Stimulated activated CD4-positive, alpha-beta T cell treated with anti-CD3 and anti-CD28 coated beads, Interleukin-12 subunit alpha, Interleukin-12 subunit beta, amount 100 ng/mL, for 48 hours (primary cell): ENCODE results near the gene PIEZO1.
"Not testable (repeated sequence)": the region's sequence is repeated elsewhere in the genome, so short reads cannot be mapped to it uniquely, and the experiment has no call there.

Experiments used
- DNase-seq, 3 donors: peaks; one replicate each; pipeline ENCODE4 v3.0.0-alpha.2; 2020; ENCODE audit warnings: low read depth in 2 of 3, low spot score in 1 of 3

Gene PIEZO1

DNA sequence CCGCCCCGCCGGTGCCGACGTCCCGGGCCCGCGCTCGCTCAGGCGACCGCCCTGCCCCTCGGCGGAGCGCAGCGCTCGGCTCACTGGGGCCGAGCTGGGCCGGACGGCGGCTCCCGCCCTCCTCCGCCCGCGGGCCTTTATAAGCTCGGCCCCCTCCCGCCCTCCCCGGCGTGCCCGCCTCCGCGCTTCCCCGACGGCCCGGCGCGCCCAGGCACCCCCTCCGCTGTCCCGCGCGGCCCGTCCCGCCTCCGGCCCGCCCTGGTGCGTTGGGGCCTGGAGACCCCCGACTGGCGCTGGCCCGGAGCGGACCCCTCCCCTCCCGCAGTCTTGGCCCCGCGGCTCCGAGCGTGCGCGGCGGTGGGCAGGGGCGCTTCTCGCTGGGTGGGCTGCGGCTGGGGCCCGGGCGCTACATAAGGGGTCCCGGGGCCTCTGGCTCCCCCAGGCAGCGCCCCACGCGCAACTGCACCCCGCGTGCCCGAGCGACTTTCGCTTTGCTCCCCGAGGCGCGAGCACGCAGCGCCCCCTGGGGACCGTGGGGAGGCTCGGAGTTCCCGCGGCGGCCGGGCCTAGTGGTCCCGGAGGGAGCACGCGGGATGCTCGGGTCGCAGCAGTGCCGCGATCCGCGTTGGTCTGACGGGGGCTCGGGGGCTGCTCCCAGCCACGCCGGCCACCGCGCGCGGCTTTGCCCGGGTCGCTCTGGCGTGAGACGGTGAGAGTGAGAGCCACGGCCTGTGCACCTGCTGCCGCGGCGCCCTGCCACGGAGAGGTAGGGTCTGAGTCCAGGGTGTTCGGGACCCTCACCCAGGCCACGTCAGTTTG is at the start of gene PIEZO1:
TSS of gene PIEZO1 (minus strand) at position 115 of the 819 bp plus-strand sequence. CDS start 256 bp downstream, outside the sequence.
- peak in 1 of 3 donors; percentile 67 for DNase-seq

GRCh38 chr16:88834670-88835069 is 49.6 kb upstream of the PIEZO1 start:
- DNase-seq = no peak

GRCh38 chr16:88833086-88833485 is 48.1 kb upstream of the PIEZO1 start:
- no peak for DNase-seq

GRCh38 chr16:88831838-88832237 is 46.8 kb upstream of the PIEZO1 start:
- DNase-seq = no peak

DNA sequence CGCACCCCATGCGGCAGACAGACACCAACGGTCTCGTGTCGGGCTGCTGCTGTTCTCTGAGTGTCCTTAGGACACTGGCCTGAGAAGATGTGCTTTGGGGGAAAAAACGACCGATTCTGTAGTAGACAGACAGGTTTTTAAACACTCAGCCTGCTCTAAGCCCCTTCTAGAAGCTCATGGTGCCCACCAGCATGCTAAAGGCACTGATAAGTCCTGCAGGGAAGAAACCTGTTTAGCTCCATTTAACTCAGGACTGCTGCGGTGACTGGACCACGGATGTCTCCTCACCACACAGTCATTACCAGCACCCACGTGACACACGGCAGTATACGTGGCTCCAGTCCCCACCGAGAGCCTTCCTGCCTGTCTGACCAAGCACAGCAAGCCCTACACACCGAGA is 45.8 kb upstream of the PIEZO1 start:
- no peak for DNase-seq

GRCh38 chr16:88830258-88830657 is 45.2 kb upstream of the PIEZO1 start:
- DNase-seq = no peak

GRCh38 chr16:88828711-88829110 is 43.7 kb upstream of the PIEZO1 start:
- no peak for DNase-seq

GRCh38 chr16:88827727-88828126 is 42.7 kb upstream of the PIEZO1 start:
- no peak for DNase-seq

DNA sequence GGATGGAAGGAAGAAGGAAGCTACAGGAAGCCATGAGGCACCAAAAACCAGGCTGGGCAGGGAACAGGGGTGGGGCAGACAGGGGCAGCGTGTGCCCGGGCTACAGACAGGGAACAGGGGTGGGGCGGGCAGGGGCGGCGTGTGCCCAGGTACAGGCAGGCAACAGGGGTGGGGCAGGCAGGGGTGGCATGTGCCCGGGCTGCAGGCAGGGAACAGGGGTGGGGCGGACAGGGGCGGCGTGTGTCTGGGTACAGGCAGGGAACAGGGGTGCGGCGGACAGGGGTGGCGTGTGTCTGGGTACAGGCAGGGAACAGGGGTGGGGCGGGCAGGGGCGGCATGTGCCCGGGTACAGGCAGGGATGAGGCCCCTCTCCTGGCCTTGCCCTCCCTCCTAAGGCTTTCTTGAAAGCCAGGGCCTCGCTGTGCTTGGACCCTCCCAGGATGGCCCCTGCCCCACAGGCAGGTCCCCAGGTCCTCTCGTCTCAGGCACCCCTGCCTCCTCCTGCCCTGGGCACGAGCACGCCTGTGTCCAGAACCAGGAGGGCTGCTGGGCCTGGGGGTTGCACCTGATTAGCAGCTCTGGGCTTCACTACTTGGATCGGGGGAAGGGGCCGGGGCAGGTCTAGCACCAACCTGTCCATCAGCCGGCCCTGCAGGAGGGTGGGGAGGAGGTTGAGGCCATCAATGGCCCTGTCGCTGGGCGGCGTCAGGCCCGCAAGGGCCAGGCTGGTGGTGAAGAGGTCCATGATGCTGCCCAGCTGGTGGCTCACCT is 41.2 kb upstream of the PIEZO1 start:
- no peak for DNase-seq

DNA sequence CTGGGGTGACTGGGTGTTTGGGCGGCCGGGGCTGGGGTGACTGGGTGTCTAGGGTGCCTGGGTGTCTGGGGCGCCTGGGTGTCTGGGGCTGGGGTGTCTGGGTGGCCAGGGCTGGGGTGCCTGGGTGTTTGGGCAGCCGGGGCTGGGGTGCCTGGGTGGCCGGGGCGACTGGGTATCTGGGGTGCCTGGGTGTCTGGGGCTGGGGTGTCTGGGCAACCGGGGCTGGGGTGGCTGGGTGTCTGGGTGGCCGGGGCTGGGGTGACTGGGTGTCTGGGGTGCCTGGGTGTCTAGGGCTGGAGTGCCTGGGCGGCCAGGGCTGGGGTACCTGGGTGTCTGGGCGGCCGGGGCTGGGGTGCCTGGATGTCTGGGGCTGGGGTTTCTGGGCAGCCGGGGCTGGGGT is 40.1 kb upstream of the PIEZO1 start:
- DNase-seq = no peak

- DNase-seq = no peak
Measured at GRCh38 chr16:88824256-88825077, 39.4 kb upstream of the PIEZO1 start.

GRCh38 chr16:88823646-88824045 is 38.6 kb upstream of the PIEZO1 start:
- DNase-seq = not testable (repeated sequence)

GRCh38 chr16:88822281-88823040 is 37.4 kb upstream of the PIEZO1 start:
- no peak for DNase-seq

GRCh38 chr16:88821168-88821850 is 36.3 kb upstream of the PIEZO1 start:
- DNase-seq = no peak

DNA sequence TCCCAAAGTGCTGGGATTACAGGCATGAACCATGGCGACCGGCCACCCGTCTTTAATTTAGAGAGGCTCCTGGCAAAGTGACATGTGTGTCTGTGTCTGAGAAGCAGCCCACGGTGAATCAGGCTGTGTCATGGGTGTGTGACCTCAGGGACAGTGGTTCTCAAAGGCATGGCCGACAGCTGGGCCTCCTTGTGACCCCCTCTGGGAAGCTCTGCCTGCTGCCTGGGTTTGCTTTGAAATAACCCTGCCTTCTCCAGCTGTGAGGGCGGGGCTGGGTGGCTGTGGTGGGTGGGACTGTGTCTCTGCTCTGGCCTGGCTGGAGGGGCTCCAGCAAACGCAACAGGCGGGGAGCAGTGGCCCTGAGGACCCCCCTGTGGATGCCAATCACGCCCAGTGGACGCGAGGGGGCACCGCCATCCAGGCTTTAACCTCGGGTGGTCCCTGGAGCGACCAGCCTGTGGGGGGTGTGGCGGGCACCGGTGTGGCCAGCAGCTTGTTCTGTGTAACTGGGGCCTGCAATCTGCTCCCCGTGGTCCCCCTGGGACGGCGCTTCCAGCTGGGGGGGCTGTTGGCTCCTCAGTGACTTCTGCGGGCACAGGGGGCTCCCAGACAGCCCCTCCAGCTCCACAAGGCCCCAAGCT is 35.5 kb upstream of the PIEZO1 start:
- DNase-seq = no peak

DNA sequence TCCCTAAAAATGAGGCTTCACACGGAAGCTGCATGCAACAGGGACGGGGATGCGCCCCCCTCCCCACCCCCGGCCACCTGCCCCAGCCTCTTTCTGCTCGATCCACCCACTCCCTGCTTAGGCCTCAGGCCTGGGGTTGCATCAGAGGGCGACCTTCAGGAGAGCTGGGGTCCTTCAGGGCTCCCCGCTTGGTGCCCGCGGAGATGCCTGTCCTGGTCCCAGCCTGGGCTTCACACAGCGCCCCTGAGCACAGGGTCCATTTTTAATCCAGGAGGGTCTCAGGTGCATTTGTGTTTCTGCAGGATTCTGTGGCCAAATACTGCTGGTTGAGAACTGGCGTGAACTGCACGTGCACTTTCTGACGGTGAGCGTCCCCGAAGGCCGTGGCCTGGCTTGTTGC is 34.1 kb upstream of the PIEZO1 start:
- DNase-seq = no peak

DNA sequence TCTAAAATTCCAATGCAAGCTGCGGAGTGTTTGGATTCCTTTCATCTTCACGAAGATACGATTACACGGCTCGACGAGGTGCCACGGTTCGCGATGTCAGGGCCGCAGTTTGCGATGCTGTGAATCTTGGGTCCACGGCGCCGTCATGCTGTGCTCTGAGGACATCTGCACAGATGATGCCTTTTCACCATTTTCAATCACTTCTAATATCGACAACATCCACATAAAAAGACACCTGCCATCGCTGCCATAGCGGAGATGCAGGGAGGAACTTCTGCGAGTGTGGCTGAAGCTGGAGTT is 33.5 kb upstream of the PIEZO1 start:
- no peak for DNase-seq

DNA sequence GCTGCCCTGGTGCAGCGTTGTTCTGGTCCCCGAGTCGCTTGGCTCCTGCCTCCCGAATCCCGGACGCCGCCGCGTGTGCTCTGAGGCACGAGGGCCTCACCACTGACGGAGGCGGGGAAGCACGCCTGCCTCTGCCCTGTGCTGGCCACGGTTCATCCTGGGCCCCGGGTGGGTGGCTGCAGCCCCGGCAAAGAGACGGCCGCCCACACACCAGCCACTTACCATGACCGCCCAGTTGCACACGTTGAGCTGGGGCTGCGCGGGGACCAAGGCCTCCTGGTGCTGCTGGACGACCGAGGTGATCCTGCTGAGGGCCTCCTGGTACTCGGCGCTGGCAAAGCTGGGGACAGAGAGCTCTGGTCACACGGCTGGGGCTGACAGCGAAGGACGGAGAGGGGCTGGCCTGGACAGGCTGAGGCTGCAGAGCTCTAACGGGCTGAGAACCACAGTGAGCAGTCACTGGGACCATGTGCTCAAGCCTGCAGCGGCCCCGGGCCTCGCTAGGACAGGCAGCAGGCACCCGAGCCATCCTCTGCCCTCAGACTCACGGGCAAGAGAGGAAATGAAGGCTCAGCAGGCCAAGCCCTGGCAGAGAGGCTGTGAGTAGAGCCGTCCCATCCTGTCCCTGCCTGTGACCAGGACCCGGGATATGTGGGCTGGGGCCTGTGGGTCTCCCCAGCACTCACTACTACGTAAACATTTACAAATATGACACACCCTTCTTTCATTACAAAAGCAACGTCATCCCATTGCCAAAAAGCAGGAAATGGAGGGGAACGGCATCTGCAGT is 33.0 kb upstream of the PIEZO1 start:
- no peak for DNase-seq
